Measurements from ENCODE around the gene SNX9. TPM values are rescaled to one million over a fixed set of nuclear protein-coding genes. Genes with fewer than 3 reads are reported as not detected.

The SNX9 gene
- total RNA-seq, 2 experiments from 2014 or later = 14.9 to 39.4 TPM

DNA sequence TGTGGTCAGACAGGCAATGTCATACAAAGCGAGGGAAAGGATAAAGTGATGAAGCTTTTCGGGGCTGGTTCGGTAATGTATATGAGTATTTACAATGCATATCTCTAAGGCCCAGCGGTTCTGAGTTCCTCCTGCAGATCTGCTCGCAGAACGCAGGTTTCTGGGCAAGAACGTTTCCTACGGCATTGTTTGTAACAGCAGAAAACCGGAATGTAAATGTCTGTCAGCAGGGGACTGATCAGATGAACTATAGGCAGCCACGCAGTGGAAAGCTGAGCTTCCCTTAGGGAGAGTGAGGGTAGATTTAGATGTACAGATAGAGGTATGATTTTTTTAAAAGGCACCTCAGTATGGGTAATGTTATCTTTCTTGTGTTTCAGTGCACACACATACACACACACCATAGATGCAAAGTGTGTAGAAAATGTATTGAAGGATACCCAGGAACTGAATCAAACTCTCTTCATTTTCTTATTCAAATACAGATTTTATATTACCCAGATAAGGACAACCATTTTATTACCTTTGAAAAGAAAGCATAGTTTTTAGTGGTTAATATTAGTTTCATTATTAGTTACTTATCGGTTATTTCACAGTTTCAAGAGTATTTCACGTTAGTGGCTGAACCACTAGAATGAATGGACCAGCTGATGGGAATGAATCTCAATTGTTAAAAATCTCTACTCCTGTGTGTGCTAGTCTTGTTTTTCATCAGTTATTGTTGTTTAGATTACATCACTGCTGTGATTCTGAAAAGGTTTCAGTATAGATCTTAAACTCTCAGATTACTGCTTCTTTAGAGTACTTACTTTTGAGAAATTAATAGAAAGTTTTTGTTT, 56.2 kb downstream of the SNX9 start:
- Mint-ChIP-seq H3K27me3 (no peaks in the 10 kb centered on the region), H3K9me3 (ENCODE audit: low read depth) (no peaks in the 10 kb centered on the region), H3K36me3 (peaks cover 30% of the 10 kb centered on the region), H3K4me3 (no peak overlapping the region), H3K27ac (no peak overlapping the region), H3K4me1 (peaks cover 31% of the 10 kb centered on the region)
- ATAC-seq (peak; percentile 30), DNase-seq (no peak)
- CTCF ChIA-PET = interaction anchor here (1.0 to 1.7 kb wide), 3 partner anchors 13 to 147 kb away, joined by 3 to 5 read pairs (median 4); no protein-coding TSS in a partner anchor

DNA sequence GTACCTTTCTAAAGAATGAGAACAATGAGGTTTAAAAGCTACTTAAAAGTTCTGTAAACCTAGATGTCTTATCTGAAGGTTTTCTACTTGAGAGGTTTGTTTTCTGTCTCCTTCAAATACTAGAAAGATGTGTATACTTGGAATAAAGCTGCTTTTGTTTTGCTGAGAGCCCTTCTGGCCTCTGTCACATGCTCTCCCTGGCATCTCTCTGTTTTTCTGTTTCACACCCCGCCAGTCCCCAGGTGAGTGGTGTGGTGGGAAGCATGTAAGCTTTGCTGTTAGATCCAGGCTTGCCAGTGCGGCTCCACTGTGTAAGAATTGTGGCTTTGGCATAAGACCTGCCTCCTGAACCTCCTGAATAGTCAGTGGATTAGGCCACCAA, 56.8 kb downstream of the SNX9 start:
- Mint-ChIP-seq H3K27ac (no peak overlapping the region), H3K36me3 (peaks cover 27% of the 10 kb centered on the region), H3K4me3 (no peak overlapping the region), H3K4me1 (peaks cover 36% of the 10 kb centered on the region), H3K9me3 (ENCODE audit: low read depth) (no peaks in the 10 kb centered on the region), H3K27me3 (no peaks in the 10 kb centered on the region)
- DNase-seq (no peak), ATAC-seq (no peak)
- CTCF ChIA-PET = interaction anchor here (1.0 to 1.7 kb wide), 3 partner anchors 14 to 146 kb away, joined by 3 to 5 read pairs (median 4); no protein-coding TSS in a partner anchor

DNA sequence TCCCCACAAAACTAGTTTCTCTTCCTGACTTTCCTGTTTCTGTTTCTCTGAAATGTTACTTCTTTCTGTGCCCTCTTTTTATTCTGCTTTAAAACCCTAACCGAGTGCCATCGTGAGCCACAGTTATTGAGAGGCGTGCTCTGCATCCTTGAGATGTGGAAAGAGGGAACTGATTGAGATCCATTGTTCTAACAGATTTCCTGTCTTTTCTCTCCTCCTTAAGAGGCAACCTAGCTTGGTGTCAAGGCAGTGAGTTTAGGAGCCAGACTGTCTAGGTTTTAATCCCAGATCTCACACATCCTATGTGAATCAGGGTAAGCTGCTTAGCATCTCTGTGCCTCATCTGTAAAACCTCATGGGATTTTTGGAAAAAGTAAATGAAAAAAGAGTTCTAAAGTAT, 57.5 kb downstream of the SNX9 start:
- no peak overlapping the region for H3K27ac Mint-ChIP-seq
- H3K27me3 Mint-ChIP-seq = no peaks in the 10 kb centered on the region
- peaks cover 42% of the 10 kb centered on the region for H3K4me1 Mint-ChIP-seq
- peaks cover 26% of the 10 kb centered on the region for H3K36me3 Mint-ChIP-seq
- CTCF ChIA-PET = interaction anchor here (1.6 kb wide), 1 partner anchor 15 kb away, joined by 4 read pairs; no protein-coding TSS in a partner anchor
- H3K9me3 Mint-ChIP-seq (ENCODE audit: low read depth) = no peaks in the 10 kb centered on the region
- ATAC-seq (no peak), DNase-seq (no peak)
- no peak overlapping the region for H3K4me3 Mint-ChIP-seq

DNA sequence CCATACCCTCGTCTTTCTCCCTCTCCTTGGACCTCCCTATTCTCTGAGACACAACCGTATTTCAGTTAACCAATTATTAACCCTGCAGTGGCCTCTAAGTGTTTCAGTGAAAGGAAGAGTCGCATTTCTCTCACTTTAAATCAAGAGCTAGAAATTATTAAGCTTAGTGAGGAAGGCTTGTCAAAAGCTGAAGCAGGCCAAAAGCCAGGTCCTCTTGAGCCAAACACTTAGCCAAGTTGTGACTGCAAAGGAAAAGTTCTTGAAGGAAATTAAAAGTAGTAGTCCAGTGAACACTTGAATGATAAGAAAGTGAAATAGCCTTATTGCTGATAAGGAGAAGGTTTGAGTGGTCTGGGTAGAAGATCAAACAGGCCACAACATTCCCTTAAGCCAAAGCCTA, 58.3 kb downstream of the SNX9 start:
- Mint-ChIP-seq H3K27ac (no peak overlapping the region), H3K27me3 (no peaks in the 10 kb centered on the region), H3K4me3 (no peak overlapping the region), H3K4me1 (peaks cover 48% of the 10 kb centered on the region), H3K36me3 (peaks cover 32% of the 10 kb centered on the region), H3K9me3 (ENCODE audit: low read depth) (no peaks in the 10 kb centered on the region)
- DNase-seq = no peak
- CTCF ChIA-PET = no interaction called here
- no peak for ATAC-seq

DNA sequence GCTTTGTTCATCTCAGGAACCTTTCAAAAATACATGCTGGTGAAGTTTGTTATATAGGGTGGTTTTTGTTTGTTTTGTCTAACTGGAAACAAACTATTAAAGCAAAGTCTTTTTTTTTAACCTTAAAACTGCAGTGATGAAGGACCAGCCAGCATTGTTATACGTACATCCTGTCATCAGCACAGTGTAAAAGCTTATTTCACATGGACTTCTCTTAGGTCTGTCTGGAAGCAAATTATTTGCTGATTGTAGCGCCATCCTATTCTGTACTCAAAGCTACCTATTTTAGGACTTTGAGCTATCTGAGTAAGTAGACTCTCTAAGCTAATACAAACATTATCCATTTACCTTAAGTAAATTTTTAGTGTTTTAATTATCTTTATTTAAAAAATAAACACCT, 61.7 kb downstream of the SNX9 start:
- Mint-ChIP-seq H3K9me3 (ENCODE audit: low read depth) (no peaks in the 10 kb centered on the region), H3K4me1 (peaks cover 32% of the 10 kb centered on the region), H3K36me3 (peaks cover 30% of the 10 kb centered on the region), H3K27me3 (no peaks in the 10 kb centered on the region), H3K4me3 (no peak overlapping the region), H3K27ac (peak overlapping the region; percentile 25)
- ATAC-seq = no peak
- no peak for DNase-seq
- CTCF ChIA-PET = interaction anchor here (3.6 kb wide), 1 partner anchor 11 kb away, joined by 20 read pairs; no protein-coding TSS in a partner anchor

DNA sequence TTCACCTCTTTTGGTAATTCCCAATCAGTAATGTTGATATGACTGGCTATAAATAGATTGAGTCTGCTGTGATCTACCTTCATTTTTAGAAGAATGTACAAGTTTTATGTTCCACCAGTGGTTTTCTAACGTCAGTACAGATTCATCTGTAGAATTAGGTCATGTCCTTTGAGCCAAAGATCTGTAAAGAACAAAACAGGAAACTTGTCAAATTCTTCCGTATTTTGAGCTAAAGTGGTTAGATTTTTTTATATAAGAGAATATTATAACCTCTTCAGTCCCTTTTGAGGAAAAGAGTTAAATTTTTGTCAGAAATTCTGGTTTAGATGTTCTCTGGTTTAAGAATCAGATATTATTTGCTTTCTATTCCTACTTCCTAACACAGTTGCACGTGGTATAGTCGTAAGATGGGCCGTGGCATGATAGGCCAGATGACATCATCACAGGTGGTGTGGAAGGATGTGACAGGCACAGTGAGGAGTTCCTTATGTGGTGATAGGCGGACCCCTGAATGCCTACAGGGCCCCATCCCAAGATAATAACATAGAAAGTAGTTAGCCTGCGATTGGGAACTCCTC, 62.3 kb downstream of the SNX9 start:
- ATAC-seq = peak; percentile 93
- Mint-ChIP-seq H3K4me3 (no peak overlapping the region), H3K4me1 (peaks cover 26% of the 10 kb centered on the region), H3K36me3 (peaks cover 29% of the 10 kb centered on the region), H3K27me3 (no peaks in the 10 kb centered on the region), H3K9me3 (ENCODE audit: low read depth) (no peaks in the 10 kb centered on the region), H3K27ac (peak overlapping the region; percentile 68)
- CTCF ChIA-PET = interaction anchor here (1.6 to 3.6 kb wide), 3 partner anchors 12 to 141 kb away, joined by 5 to 20 read pairs (median 6); no protein-coding TSS in a partner anchor
- DNase-seq = peak; percentile 82

DNA sequence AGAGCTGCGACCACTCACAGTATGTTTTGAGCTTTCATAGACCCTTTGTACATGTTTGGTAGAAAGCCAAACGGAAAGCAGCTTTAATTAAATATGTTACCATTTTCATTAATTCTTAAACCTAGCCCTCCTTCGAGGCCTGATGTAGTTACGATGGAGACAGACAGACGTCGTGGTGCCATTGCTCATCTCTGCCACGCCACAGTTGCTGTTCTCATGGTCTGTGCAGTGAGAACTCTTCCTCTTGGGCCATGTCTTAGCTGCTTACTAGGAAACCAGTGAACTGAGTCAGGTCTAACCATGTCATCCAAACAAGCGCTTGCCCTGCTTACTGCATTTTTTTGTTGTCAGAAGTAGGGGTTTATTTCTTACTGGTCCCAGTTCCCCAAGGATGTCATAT, 62.8 kb downstream of the SNX9 start:
- H3K4me1 Mint-ChIP-seq = peaks cover 23% of the 10 kb centered on the region
- no peak for ATAC-seq
- no peaks in the 10 kb centered on the region for H3K9me3 Mint-ChIP-seq (ENCODE audit: low read depth)
- DNase-seq = no peak
- CTCF ChIA-PET = interaction anchor here (1.1 to 3.6 kb wide), 4 partner anchors 12 to 140 kb away, joined by 4 to 20 read pairs (median 6); no protein-coding TSS in a partner anchor
- H3K36me3 Mint-ChIP-seq = peaks cover 31% of the 10 kb centered on the region
- H3K27me3 Mint-ChIP-seq = no peaks in the 10 kb centered on the region
- H3K27ac Mint-ChIP-seq = peak overlapping the region; percentile 68
- no peak overlapping the region for H3K4me3 Mint-ChIP-seq

DNA sequence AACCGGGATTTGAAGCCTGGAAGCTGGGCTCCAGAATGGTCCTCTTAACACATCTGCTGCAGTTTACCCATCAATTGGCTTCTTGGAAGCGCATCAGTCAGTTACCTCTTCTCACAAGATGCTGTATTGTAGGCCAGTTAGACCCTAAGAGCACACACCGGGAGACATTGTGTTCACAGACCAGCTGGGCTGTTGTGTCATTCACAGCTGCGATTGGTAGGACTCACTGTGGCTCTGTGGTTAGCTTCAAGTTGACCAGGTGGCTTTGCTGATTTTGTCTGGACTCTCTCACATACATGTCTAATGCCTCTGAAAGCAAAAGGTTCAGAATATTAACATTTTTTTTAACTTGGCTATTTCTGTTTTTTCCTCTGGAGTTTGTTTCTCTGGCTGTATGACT, 64.8 kb downstream of the SNX9 start:
- peaks cover 26% of the 10 kb centered on the region for H3K36me3 Mint-ChIP-seq
- DNase-seq = no peak
- no peak for ATAC-seq
- no peak overlapping the region for H3K4me3 Mint-ChIP-seq
- no peaks in the 10 kb centered on the region for H3K27me3 Mint-ChIP-seq
- H3K9me3 Mint-ChIP-seq (ENCODE audit: low read depth) = no peaks in the 10 kb centered on the region
- no peak overlapping the region for H3K27ac Mint-ChIP-seq
- peaks cover 40% of the 10 kb centered on the region for H3K4me1 Mint-ChIP-seq
- CTCF ChIA-PET = interaction anchor here (0.9 to 1.7 kb wide), 2 partner anchors 10 to 15 kb away, joined by 3 to 6 read pairs; no protein-coding TSS in a partner anchor

DNA sequence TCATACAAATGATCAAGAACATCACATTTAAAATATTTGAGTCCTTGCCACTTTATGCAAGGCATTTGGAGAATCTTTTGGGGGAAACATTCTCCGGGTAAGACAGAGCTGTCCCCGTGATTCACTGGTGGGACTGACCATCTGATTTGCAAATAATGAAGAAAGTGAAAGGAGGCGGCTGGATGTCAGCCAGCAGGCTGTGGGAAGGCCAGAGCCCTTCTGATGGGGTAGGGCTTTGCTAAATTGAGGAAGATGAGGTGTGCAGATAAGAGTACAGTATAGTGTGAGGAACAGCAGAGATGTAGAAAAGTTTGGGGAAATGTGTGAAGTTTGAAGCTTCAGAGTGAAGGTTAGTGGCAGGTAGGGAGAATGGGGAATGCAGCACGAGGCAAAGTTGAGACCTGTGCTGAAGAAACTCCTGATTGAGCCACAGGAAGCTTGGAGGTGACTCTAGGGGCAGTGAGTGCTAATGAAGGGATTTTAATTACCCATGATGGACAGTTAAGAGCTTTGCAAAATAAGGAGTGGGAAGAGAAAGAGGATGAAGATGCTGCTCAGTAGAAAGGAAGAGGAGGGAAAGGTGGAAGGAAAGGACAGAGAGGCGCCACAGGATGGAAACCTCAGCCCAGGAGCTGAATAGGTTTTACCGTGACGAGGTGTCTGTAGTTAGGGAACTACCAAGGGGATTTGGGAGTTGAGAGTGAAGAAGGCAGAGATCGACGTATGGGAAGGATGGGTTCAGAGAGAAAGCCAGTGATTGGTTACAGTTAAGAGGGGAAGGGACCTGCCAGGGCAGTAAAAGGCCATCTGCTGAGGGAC, 68.7 kb downstream of the SNX9 start:
- CTCF ChIA-PET = interaction anchor here (0.7 to 0.8 kb wide), 3 partner anchors 10 to 262 kb away, joined by 3 read pairs; no protein-coding TSS in a partner anchor
- ATAC-seq (no peak), DNase-seq (no peak)
- Mint-ChIP-seq H3K36me3 (peaks cover 20% of the 10 kb centered on the region), H3K4me1 (peaks cover 19% of the 10 kb centered on the region), H3K27me3 (no peaks in the 10 kb centered on the region), H3K27ac (no peak overlapping the region), H3K9me3 (ENCODE audit: low read depth) (no peaks in the 10 kb centered on the region), H3K4me3 (no peak overlapping the region)

DNA sequence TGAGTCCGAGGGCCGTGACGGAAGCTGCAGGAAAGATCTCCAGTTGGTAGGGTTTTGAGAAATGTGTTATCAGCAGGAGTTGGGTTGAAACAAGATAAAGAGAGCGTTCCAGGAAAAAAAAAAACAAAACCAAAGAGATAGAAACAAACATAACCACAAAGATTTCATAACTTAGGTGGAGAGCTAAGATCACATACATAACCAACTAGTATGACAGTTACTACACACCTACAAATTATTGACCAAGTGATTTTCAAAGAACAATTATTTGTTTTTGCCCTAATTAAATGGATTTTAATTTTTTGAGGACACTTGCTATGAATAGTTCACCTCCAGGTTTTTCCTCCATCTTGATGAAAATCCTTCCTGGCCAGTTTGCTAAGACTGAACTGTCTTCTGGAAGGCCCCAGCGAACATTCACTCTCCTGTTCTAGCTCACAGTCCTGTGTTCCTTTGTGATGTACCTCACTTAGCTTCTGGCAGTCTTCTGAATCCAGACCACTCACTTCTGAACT, 69.4 kb downstream of the SNX9 start:
- Mint-ChIP-seq H3K36me3 (peaks cover 23% of the 10 kb centered on the region), H3K27ac (no peak overlapping the region), H3K4me3 (no peak overlapping the region), H3K9me3 (ENCODE audit: low read depth) (no peaks in the 10 kb centered on the region), H3K4me1 (peaks cover 20% of the 10 kb centered on the region), H3K27me3 (no peaks in the 10 kb centered on the region)
- DNase-seq = no peak
- ATAC-seq = peak; percentile 36
- CTCF ChIA-PET = interaction anchor here (0.8 to 1.3 kb wide), 2 partner anchors 10 to 136 kb away, joined by 3 read pairs; no protein-coding TSS in a partner anchor

DNA sequence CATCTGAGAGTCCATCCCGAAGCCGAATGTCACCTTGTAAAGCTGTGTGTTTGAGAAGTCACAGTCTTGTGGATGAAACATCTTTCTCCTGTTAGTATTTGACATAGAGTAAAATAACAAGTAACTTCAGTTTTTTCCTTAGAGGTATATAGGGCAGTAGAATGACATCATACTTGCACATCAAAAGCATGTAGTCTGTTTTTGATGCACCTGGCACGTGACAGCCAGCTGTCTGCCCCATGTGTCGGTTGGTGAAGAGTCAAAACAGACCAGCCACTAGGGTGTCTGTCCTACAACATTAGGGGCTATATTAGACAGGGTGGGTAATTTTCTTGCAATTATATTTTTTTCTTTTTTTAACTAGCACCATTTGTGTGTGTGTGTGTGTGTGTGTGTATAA, 70.2 kb downstream of the SNX9 start:
- ATAC-seq (no peak), DNase-seq (no peak)
- Mint-ChIP-seq H3K9me3 (ENCODE audit: low read depth) (no peaks in the 10 kb centered on the region), H3K4me3 (no peak overlapping the region), H3K36me3 (peaks cover 17% of the 10 kb centered on the region), H3K27me3 (no peaks in the 10 kb centered on the region), H3K27ac (no peak overlapping the region), H3K4me1 (peaks cover 21% of the 10 kb centered on the region)
- CTCF ChIA-PET = interaction anchor here (0.8 to 1.3 kb wide), 3 partner anchors 9 to 136 kb away, joined by 3 read pairs; no protein-coding TSS in a partner anchor

DNA sequence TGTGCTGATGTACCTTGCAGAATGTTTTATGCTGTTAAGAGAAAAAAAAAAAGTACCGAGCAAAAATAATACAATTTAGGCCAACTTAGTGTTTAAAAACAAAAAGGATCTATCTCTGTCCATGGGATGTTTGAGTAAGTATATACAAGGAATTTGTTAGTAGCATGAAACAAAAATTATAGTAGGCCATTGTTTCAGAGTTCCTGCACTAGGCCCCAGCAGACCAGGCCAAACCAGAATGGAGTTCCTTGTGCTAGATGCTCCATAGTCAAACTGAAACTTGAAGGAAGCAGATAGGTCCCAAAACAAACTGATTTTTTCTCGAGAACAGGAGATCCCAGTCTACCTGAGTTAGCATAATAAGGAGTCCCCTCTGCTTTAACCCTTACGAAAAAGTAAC, 72.5 kb downstream of the SNX9 start:
- peaks cover 35% of the 10 kb centered on the region for H3K4me1 Mint-ChIP-seq
- DNase-seq = no peak
- H3K4me3 Mint-ChIP-seq = no peak overlapping the region
- no peaks in the 10 kb centered on the region for H3K27me3 Mint-ChIP-seq
- peaks cover 9% of the 10 kb centered on the region for H3K36me3 Mint-ChIP-seq
- ATAC-seq = no peak
- no peak overlapping the region for H3K27ac Mint-ChIP-seq
- no peaks in the 10 kb centered on the region for H3K9me3 Mint-ChIP-seq (ENCODE audit: low read depth)
- CTCF ChIA-PET = no interaction called here

DNA sequence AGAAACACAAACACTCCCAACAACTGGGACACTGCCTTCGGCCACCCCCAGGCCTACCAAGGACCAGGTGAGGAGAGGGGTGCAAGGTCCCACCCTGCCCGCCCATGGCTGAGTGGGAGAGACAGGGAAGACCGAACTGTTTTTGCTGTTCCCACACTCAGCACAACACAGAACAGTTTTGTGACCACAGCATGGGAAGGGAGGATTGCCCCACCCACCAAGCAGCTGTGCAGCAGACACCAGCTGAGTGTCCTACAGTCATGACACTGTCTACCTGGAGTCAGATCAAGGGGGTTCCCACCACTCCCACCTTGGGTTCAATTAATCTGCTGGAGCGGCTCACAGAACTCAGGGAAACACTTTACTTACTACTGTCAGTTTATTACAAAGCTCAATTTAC, 73.9 kb downstream of the SNX9 start:
- Mint-ChIP-seq H3K9me3 (ENCODE audit: low read depth) (no peaks in the 10 kb centered on the region), H3K36me3 (peaks cover 8% of the 10 kb centered on the region), H3K4me1 (peaks cover 36% of the 10 kb centered on the region), H3K27ac (no peak overlapping the region), H3K4me3 (no peak overlapping the region), H3K27me3 (no peaks in the 10 kb centered on the region)
- CTCF ChIA-PET = interaction anchor here (0.7 to 1.4 kb wide), 2 partner anchors 10 to 19 kb away, joined by 3 read pairs; no protein-coding TSS in a partner anchor
- ATAC-seq = no peak
- no peak for DNase-seq

All from activated CD8-positive, alpha-beta memory T cell treated with anti-CD3 and anti-CD28 coated beads, Interleukin-2, amount 10 ng/mL, durations not matched to agents 7 days and 5 days (primary cell).